GM12878 (cell line): ENCODE results near the gene WNT9A.

Source experiments
- BHLHE40 ChIP-seq, 2 experiments: fragments of 450-650 bp in 1 of 2; IDR thresholded peaks; 2 replicates each; pipeline ENCODE4 v1.6.1; 2011 to 2017; ENCODE audit warnings: low read depth in 2 of 2, borderline replicate concordance in 1 of 2, improper control_type of control experiment in 1 of 2, low read length in 1 of 2, mild to moderate bottlenecking in 1 of 2
- BRCA1 ChIP-seq: IDR thresholded peaks from 2 replicates; pipeline ENCODE4 v1.6.1; 2011; ENCODE audit warnings: low read depth, low read length, improper control_type of control experiment
- EP300 ChIP-seq, 2 experiments: fragments of 150-350 bp in 1 of 2; IDR thresholded peaks; 2 replicates each; pipeline ENCODE4 v1.6.1; 2011 to 2012; ENCODE audit warnings: low read depth in 2 of 2, low read length in 2 of 2, borderline replicate concordance in 1 of 2, improper control_type of control experiment in 1 of 2, inconsistent platforms in 1 of 2; ENCODE audit not compliant: control insufficient read depth in 1 of 2
- GABPA ChIP-seq: IDR thresholded peaks from 2 replicates; pipeline ENCODE4 v1.6.1; 2014; ENCODE audit warnings: antibody characterized with exemption, low read depth, mild to moderate bottlenecking, inconsistent platforms
- NFXL1 ChIP-seq: fragments of 450-650 bp; IDR thresholded peaks from 2 replicates; pipeline ENCODE4 v1.6.1; 2017; ENCODE audit warnings: antibody characterized with exemption, mild to moderate bottlenecking, borderline replicate concordance
- SIX5 ChIP-seq: IDR thresholded peaks from 2 replicates; pipeline ENCODE4 v1.6.1; 2011; ENCODE audit warnings: mild to moderate bottlenecking, low read depth, low read length, moderate library complexity; ENCODE audit not compliant: severe bottlenecking
- TF ChIP-seq, protein P1 (sequence below), 3 experiments: IDR thresholded peaks in 2 of 3; conservative IDR thresholded peaks in 1 of 3; 2 replicates each; pipeline ENCODE4 v1.5.1; 2011; ENCODE audit warnings: low read depth in 3 of 3, low read length in 3 of 3, mild to moderate bottlenecking in 3 of 3, control low read depth in 2 of 3, moderate library complexity in 2 of 3, inconsistent platforms in 1 of 3, mixed read lengths in 1 of 3; ENCODE audit not compliant: control insufficient read depth in 2 of 3, insufficient read depth in 1 of 3; ENCODE audit errors: extremely low read depth in 1 of 3
- TF ChIP-seq, protein P2 (sequence below): fragments of 450-650 bp; IDR thresholded peaks from 2 replicates; pipeline ENCODE4 v1.6.1; 2018; ENCODE audit warnings: borderline replicate concordance, mild to moderate bottlenecking; ENCODE audit not compliant: partially characterized antibody
- TF ChIP-seq, protein P3 (sequence below): fragments of 450-650 bp; IDR thresholded peaks from 2 replicates; pipeline ENCODE4 v1.6.1; 2016; ENCODE audit warnings: mild to moderate bottlenecking, moderate library complexity, borderline replicate concordance

DNA sequence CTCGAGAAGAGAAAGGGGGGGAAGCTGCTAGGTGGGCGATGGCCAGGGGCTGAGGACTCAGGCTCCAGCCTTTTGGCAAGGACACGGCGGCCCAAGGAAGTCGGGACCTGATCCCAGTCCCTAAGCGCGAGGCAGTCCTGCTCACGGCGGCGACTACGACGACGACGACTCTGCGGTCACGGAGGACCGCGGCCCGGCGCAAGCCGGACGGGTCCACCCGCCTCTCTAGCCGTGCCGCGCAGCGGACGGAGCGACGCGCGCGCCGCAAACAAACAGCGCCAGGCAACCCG, 401 bp downstream of the WNT9A start:
- no peak for TF ChIP-seq GABPA
- no peak for TF ChIP-seq BHLHE40 (IDR thresholded peaks at IDR 0.05; ENCODE audit: borderline replicate concordance in 1 of 2, low read depth in 2 of 2, low read length in 1 of 2)
- TF ChIP-seq, protein P1, sequence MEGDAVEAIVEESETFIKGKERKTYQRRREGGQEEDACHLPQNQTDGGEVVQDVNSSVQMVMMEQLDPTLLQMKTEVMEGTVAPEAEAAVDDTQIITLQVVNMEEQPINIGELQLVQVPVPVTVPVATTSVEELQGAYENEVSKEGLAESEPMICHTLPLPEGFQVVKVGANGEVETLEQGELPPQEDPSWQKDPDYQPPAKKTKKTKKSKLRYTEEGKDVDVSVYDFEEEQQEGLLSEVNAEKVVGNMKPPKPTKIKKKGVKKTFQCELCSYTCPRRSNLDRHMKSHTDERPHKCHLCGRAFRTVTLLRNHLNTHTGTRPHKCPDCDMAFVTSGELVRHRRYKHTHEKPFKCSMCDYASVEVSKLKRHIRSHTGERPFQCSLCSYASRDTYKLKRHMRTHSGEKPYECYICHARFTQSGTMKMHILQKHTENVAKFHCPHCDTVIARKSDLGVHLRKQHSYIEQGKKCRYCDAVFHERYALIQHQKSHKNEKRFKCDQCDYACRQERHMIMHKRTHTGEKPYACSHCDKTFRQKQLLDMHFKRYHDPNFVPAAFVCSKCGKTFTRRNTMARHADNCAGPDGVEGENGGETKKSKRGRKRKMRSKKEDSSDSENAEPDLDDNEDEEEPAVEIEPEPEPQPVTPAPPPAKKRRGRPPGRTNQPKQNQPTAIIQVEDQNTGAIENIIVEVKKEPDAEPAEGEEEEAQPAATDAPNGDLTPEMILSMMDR (IDR thresholded peaks at IDR 0.05 in 2 of 3, conservative IDR thresholded peaks at IDR 0.05 in 1 of 3; ENCODE audit: control insufficient read depth in 2 of 3, extremely low read depth in 1 of 3, insufficient read depth in 1 of 3, low read depth in 3 of 3, low read length in 3 of 3) = no peak
- no peak for TF ChIP-seq BRCA1
- TF ChIP-seq SIX5 = no peak
- no peak for TF ChIP-seq NFXL1
- TF ChIP-seq, protein P2, sequence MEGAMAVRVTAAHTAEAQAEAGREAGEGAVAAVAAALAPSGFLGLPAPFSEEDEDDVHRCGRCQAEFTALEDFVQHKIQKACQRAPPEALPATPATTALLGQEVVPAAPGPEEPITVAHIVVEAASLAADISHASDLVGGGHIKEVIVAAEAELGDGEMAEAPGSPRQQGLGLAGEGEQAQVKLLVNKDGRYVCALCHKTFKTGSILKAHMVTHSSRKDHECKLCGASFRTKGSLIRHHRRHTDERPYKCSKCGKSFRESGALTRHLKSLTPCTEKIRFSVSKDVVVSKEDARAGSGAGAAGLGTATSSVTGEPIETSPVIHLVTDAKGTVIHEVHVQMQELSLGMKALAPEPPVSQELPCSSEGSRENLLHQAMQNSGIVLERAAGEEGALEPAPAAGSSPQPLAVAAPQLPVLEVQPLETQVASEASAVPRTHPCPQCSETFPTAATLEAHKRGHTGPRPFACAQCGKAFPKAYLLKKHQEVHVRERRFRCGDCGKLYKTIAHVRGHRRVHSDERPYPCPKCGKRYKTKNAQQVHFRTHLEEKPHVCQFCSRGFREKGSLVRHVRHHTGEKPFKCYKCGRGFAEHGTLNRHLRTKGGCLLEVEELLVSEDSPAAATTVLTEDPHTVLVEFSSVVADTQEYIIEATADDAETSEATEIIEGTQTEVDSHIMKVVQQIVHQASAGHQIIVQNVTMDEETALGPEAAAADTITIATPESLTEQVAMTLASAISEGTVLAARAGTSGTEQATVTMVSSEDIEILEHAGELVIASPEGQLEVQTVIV = no peak
- no peak for TF ChIP-seq EP300 (IDR thresholded peaks at IDR 0.05; ENCODE audit: borderline replicate concordance in 1 of 2, control insufficient read depth in 1 of 2, low read depth in 2 of 2, low read length in 2 of 2)
- TF ChIP-seq, protein P3, sequence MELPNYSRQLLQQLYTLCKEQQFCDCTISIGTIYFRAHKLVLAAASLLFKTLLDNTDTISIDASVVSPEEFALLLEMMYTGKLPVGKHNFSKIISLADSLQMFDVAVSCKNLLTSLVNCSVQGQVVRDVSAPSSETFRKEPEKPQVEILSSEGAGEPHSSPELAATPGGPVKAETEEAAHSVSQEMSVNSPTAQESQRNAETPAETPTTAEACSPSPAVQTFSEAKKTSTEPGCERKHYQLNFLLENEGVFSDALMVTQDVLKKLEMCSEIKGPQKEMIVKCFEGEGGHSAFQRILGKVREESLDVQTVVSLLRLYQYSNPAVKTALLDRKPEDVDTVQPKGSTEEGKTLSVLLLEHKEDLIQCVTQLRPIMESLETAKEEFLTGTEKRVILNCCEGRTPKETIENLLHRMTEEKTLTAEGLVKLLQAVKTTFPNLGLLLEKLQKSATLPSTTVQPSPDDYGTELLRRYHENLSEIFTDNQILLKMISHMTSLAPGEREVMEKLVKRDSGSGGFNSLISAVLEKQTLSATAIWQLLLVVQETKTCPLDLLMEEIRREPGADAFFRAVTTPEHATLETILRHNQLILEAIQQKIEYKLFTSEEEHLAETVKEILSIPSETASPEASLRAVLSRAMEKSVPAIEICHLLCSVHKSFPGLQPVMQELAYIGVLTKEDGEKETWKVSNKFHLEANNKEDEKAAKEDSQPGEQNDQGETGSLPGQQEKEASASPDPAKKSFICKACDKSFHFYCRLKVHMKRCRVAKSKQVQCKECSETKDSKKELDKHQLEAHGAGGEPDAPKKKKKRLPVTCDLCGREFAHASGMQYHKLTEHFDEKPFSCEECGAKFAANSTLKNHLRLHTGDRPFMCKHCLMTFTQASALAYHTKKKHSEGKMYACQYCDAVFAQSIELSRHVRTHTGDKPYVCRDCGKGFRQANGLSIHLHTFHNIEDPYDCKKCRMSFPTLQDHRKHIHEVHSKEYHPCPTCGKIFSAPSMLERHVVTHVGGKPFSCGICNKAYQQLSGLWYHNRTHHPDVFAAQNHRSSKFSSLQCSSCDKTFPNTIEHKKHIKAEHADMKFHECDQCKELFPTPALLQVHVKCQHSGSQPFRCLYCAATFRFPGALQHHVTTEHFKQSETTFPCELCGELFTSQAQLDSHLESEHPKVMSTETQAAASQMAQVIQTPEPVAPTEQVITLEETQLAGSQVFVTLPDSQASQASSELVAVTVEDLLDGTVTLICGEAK = no peak
